GM18520 (cell line): ENCODE data around the gene MPPED1.

Experiments used
- ATAC-seq: cut with Tn5 transposase; IDR thresholded peaks from one replicate; pipeline ENCODE4 v1.9.1; 2021; ENCODE audit not compliant: unreplicated experiment

Gene MPPED1

DNA sequence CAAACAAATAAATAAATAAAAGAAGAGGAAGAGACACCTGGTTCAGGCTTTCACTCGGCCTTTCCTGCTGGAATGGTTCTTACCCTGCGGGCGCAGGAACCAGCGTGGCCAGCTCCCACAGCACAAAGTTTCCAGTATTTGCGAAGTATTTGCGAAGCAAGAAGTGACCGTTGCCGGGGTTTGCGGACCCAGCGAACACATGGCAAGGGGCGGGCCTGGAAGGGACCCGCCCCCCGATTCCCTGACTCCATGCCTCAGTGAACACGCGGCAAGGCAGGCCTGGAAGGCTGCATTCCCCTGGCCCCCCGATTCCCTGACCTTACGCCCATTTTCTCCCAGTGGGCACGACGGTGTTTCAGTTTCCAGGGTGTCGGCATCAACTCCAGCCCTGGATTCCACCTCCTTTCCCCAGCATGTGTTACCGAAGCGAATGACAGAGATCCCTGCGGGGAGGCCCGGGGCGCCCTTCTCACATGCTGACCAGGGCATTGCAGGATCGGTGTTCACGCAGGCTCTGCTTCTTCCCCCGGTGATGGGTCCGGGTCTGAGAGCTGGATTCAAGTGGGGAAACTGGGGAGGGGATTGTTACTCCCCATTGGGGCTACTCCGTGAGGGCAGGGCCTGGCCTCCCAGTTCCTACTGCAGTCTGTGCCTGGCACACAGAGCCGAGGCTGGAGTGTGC is 102.8 kb downstream of the MPPED1 start:
- ATAC-seq: no peak

DNA sequence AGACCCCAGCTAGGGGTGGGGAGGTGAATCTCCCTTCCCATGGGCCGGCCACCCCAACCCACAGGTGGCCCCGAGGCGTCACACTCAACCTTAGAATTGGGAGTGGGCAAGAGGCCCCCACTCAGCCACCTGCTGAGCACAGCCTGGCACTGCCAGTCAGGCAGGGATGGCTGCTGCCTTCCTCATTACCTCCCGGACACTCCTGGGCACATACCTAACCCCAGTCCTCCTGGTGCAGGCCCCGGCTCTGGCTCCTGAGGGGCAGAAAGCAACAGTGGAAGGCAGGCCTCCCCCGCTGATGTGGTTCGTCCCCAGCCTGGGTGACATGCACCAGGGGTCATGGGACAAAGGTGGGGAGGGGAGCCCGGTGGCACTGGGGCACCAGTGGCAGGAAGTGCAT is 103.6 kb downstream of the MPPED1 start:
- no peak for ATAC-seq

DNA sequence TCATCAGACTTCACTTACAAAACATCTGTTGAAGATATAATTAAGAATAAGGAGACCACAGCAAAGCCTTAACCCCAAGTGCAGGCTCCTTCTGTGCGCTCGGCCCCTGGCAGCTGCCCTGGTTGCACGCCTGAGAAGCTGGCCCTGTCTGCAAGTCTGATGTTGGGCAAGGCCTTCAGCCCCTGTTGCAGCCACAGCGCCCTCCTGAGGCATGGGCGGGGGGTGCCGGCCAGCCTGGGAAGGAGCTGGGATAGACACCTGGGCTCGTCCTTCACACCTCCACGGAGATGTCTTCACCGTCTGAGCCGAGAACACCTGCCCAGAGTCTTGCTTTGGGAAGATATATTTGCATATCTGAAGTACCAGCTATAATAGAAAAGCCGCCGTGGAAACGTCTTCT is 104.1 kb downstream of the MPPED1 start:
- ATAC-seq: no peak

DNA sequence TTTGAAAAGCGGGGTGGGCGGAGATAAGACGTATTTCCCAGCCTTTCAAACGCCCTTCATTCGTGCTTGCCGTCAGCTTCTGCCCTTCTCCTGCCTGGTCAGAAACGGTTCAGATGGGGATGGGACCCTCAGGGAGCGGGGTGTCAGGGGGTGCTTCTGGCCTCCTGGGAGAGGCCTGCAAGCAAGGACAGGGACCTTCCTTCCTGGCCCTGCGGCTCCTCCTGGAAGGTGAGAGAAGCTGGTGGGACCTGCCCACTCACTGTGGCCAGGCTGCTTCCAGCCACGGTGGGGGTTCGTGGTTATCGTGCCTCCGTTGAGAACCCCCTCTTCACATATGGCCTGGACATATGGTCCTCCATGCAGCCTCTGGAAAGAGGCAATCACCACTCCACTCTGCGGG is 104.6 kb downstream of the MPPED1 start:
- ATAC-seq: no peak

DNA sequence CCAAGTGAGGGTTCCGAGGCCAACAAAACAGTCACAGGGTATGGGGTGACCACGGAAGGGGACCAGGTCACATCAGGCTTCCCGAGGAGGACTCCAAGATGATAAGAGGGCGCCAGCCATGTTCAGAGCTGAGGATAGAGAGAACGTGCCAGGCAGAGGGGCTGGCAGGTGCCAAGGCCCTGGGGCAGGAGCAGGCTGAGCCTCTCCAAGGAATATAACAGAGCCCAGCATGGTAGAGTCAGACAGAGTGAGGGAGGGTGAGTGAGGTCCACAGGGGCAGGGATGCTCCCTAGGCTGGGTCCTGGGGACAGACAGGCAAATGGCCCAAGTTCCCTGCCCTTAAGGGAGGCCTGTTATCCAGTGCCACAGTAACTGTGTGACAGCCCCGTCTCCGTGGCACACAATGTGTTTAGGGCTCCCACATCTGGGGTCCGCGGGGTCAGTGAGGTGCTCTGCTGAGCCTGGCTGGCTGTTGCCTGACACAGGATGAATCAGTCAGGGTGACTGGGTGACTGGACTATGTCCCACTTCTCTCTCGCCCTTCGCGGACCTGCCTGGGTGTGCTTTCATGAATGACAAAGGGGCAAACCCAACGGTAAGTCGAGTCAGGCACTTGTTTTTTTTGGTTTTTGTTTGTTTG is 105.3 kb downstream of the MPPED1 start:
- ATAC-seq: no peak

DNA sequence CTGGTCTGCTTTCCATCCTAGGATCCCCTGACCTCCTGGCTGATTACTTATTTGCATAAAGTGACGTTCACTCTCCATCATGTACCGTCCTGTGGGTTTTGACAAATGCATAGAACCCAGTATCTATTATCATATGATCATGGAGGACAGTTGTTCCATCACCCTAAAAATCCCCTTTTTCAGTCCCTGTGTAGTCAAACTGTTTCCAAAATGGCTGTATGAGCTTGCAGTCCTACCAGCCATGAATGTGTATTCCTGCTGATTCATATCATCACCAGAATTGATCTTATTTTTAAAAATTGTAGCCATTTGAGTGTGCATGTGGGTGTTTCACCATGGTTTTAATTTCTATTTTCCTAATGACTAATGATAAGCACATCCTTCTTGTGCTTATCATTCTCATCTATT is 108.8 kb downstream of the MPPED1 start:
- ATAC-seq: no peak

DNA sequence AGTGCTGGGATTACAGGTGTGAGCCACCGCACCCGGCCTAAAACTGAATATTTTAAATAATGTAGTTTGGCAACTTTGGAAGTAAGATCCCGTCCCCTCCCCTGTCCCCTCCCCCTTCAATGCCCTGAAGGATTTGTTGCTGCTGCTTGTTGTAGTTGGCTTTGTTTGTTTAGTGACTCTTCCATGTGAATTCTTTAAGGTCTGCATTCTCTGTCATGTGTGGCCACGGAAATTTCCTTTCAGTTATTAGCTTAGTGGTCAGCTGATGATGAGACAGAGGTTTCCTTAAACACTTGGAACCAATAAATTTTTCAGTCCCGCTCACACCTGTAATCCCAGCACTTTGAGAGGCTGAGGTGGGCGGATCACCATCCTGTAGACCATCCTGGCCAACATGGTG is 109.9 kb downstream of the MPPED1 start:
- no peak for ATAC-seq

DNA sequence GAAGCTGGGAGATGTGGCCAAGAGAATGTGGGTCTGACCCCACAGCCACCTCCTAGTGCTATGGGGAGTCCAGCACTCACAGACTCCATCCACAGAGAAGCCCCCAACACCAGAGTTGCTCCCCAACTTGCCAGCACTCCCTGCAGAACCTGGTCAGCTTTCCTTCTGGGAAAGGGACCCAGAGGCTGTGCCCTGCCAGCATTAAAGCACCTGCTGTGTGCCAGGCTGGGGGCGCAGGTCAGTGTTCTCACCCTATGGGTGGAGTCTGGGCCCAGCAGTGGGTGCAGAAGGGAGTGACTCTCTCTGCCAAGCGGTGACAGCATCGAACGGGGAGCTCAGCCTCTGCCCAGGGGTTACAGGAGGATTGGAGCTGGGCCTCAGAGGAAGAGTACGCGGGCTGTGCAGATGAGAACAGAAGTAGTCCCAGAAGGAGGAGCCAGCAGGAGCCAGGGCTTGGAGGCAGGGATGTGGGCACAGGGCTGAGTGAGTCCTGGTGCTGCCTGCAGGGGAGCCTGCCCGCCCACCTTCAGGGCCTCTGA is 114.4 kb downstream of the MPPED1 start:
- ATAC-seq: no peak

DNA sequence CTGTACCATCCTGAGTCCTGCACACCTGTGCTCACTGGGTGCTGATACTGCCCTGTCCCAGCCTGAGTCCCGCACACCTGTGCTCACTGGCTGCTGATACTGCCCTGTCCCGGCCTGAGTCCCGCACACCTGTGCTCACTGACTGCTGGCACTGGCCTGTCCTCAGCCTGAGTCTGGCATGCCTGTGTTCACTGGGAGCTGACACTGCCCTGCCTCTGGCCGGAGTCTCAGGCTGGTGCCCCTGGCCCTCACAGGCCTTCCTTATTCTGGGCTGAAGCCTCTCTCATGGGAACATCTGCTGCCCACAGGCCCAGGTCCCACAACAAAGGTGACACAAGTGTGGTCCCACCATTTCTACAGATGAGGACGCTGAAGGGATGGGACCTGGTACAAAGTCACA is 115.1 kb downstream of the MPPED1 start:
- no peak for ATAC-seq

DNA sequence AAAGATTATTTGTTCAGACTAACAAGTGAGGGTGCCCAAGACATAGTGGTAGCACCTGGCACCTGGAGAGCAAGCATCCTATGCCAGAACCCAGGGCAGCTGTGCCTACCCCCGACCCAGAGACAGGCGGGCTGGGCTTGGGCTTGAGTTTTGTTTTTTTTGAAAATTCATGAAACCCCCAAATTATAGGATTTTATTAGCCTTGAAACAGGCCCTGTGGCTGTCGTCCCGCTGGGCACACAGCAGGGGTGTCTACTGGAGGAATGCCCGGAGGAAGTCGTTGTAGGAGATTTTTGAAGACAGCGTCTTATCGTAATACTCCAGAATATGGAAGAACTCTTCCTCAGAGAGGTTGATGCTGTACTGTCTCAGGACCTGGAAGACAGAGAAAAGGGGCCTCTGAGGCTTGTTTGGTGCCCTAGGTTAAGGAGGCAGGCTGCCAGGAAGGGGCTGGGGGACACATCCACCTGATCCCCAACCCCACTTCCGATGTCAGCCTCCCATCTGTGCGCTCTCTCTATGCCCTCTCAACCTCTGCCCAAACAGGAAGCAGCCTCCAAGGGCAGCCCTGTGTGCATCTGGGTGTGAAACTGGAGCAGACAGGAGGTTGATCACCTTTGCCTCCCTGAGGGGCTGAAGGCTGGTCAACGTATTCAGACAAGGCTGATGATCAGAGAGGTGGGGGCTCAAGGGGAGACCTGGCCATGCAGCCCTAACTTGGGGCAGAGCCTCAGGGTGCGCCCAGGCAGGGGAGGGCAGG is 117.0 kb downstream of the MPPED1 start:
- ATAC-seq: no peak

DNA sequence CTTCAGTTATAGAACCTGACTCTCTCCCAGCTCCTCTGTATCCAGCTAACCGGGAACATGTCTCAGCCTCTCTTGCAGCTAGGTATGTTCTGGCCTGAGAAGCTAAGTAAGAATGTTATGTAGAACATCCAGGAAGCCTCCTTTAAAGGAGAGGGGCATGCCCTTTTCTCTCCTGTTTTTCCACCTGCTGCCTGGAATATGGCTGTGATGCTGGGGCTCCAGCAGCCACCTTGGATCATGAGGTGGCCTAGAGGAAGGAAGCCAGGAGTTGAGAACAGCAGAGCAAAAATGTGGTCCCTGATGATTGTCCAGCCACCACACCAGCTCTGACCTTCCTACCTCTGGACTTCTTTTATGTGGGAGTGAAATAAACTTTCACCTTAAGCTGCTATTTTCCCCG is 117.6 kb downstream of the MPPED1 start:
- ATAC-seq: no peak

DNA sequence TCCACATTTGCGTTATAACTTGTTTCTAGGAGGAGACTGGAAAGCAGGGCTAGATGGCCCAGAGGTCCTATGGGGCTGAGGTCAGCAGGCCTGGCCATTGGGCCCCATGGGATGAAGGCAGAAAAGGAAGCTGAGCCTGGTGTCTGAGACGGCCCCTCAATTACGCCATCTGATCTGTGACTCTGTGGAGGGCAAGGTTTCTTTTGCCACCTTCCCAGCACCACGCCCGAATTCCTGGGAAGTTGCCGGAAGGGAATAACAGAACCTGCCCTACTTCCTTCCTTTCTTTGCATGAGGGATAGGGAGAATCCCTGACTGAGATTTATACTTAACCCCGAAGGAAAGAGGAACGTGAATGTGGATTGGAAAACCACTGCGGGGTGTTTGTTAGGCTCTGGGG is 118.1 kb downstream of the MPPED1 start:
- ATAC-seq: no peak

DNA sequence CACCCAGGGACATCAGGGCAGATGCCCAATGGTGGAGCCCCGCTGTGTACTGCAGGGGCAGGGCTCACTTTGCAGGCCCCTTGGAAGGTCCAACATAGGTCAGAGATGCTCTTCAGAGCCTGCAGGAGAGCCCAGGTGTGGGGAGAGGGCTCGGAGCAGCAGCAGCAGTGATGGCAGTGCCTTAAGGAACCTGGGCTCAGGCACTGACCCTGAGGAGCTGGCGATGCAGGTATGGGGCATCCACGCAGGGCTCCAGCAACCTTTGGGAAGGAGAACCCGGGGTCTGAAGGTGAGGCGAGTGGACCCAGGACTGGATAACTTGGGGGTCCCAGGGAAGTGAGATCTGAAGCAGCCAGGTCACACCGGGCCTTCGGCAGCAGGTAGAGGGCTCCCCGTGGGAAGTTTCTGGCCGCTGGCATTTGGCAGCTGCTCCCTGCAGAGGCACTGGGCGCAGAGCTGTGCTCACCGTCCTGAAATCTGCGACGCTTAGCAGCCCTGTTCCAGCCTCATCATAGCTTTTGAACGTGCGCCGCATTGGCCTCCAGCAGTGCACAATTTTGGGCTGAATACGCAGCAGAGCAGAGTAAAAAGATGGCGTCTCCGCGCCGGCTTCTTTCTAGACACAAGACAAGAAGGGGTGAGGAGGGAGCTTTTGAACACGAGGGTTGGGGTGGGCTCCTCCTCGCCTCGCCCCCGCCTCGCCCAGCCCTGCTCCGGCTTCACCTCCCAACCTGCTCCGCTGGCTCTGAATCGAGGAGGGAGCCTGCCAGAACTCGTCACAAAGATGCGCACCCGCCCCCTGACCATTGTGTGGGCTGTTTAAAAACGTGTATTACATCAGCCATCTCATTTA is 118.8 kb downstream of the MPPED1 start:
- ATAC-seq: no peak

DNA sequence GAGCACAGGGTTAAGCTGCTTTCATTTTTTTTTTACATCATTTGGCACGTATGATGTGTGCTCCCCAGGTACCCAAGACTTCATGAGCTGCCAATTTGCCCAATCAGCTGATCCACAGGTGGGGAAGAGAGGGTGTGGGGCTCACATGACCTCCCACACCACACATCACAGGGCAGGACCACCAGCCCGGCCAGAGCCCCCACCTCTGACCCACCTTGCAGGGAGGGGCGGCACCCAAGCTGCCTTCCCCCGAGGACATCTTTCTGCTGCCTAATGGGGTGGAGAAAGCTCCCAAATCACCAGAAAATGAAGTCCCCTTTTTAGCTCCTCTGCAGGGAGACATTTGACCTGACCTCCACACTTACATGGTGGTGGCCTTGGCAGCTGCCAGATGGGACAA is 119.8 kb downstream of the MPPED1 start:
- no peak for ATAC-seq

DNA sequence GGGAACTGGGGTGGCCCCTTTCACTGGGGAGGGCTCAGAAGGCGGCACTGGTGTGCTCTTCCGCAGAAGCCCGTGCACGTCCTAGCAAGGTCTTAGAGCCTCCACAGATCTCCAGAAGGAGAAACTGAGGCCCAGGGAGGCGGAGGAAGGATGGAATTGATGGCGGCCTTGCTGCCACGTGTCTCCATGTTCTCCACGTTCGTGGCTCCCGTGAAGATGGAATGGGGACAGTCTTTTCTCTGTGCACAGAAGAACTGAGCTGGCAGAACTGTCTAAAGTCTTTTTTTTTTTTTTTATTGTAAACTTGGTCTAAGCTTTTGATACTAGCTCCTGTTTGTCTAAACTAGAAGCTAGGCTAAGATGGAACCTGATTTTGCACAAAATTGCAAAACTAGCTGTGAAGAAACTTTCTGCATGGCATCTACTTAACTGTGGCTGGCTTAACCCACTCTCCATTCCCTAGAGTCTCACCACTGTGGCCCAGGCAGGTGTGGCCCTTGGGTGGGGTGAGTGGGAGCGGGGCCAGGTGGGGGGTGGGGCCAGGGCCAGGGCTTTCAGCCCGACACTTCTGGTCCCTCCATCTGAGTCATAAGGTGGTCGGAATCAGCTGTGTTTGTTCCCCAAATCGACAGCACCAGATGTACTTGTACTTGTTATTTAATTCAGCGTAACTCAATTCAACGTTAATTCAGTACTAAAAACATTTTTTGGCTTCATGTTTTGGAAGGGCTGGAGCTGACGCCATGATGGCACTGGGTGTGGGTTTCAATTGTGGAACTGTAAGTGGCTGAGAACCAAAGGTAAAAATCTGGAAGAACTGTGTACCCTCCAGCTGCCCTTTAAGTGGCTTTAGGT is 120.7 kb downstream of the MPPED1 start:
- no peak for ATAC-seq

DNA sequence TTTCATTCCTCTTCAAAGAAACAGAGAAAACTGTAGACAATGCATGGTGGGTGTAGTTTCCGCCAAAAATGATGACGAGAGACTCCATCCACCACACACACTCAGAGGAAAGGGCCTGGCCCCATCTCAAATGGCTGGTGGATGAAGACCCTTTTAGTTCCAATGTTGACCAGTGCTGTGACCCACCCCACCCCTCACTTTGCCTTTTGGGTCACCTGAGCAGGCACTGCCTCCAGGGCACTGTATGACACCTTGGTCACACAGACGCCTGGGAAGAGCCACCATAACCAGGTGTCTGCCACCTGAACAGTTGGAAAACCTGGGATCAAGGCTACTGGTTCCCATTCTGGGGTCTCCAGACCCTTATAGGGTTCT is 121.3 kb downstream of the MPPED1 start:
- ATAC-seq: no peak

DNA sequence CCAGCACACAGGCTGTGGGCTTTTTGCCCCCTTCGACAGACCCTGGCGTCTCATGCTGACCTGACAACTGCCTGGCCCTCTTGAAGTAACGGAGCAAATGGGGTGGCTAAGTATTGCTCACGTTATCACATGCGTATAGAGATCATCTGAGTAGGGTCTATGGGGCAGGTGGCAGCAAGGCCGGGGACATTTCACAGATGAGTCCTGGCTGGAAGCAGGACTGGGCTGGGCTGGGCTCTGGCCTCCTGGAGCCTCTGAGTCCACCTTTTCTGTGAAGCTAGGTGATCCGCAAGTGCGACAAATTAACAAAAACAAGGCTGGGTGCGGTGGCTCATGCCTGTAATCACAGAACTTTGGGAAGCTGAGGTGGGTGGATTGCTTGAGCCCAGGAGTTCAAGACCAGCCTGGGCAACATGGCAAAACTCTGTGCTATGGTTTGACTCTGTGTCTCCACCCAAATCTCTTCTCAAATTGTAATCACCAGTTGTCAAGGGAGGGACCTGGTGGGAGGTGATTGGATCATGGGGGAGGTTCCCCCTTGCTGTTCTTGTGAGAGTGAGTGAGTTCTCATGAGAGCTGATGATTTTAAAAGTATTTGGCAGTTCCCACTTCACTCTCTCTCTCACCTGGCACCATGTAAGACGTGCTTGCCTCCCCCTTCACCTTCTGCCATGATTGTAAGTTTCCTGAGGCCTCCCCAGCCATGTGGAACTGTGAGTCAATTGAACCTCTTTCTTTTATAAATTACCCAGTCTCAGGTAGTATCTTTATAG is 122.0 kb downstream of the MPPED1 start:
- ATAC-seq: no peak

DNA sequence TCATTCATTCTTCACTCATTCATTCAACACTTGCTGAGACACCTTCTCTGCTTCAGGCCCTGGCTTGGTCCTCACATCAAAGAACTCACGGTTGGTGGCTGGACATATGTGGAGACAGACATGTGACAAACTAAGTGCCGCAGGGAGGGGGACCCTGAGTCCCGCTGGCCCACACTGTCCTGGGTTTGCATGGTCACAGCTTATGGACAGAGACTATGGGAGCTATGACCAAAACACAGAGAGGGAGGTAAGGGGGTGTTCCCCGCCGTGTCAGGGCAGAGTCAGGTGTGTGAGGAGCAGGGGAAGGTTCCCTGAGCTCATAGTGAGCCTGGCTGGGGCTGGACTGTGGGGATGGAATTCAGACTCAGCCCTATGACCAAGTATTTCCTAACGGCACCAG is 123.1 kb downstream of the MPPED1 start:
- ATAC-seq: no peak

DNA sequence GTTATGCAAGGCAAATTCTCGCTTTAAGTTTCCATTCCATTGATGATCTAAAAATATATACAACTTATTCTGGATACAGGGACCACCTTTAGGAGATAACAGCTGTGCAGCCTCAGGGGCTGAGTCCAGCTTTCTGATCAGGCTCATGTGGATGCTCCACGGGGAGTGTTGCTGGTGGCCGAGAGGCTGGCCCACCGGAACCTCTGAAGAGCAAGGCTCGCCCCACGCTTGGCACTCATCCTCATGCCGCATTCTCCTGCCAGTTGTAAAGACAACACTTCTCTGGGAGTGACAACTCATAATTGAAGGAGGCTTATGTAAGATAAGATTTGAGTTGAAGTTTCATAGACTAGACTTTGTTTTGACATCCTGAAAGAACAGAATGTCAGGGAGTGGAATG is 123.5 kb downstream of the MPPED1 start:
- ATAC-seq: no peak

DNA sequence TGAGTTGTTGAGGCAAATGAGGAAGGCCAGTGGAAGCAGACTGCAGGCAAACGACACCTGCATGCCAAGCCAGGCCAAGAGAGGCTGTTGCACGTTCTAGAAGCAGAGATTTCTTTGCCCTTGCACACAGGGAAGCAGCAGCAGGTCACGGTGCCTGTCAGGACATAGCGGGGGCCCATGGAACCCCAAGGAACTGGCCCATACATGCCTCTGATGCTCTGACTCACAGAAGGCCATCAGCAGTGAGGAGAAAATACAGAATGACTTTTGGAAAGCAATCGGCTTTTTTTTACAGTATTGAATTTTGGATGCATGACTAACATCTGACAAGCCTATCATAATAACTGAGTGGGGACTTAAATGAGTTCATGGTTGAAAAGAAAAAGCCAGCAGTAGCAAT is 123.9 kb downstream of the MPPED1 start:
- no peak for ATAC-seq
